ENCODE measurements around the gene NAP1L3. TPM values are rescaled to one million over a fixed set of nuclear protein-coding genes. Genes with fewer than 3 reads are reported as not detected.

Gene NAP1L3
- total and polyA plus RNA-seq, 2 of the 4 experiments (the other 2 are of a cell fraction), result 2.2 to 3.7 TPM

DNA sequence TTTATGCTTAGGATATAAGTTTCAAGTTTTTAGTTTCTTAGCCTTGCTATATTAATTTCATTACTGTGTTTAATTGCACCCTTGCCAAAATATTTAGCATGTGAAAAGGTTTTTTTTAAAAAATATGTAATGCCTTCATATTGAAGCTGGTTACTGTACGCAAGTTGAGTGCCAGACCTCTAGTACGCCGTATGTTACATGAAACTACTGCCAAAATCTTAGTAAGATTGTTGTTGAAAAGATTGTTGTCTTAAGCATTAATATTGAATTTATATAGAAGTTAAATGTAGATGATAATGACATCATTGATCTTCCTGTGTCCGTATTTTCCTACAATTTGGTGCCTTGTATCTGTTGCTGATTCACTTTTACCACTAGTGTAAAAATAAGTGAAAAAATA lies 37.7 kb upstream of the NAP1L3 start:
- in situ Hi-C loops (cut with MboI; ENCODE audit: low sequenced_read_pairs) (no loop called here), intact Hi-C loops (cut with micrococcal nuclease) (no loop called here), dilution Hi-C loops (cut with HindIII; ENCODE audit: low sequenced_read_pairs, unreplicated experiment) (no loop called here)
- ATAC-seq (ENCODE audit: low read depth) (no peak), DNase-seq (no peak)
- no peaks in the 10 kb centered on the region for H3K4me1 ChIP-seq (ENCODE audit: control insufficient read depth, insufficient read depth, low read length)
- no peaks in the 10 kb centered on the region for H4K20me1 ChIP-seq (ENCODE audit: insufficient read depth, low read length)
- no peaks in the 10 kb centered on the region for H3K79me1 ChIP-seq (ENCODE audit: low read depth in 1 of 2, low read length in 2 of 2)
- no peak overlapping the region for H2BK120ac ChIP-seq (ENCODE audit: low read depth, low read length)
- no peak overlapping the region for H3K4ac ChIP-seq (ENCODE audit: low read depth, low read length)
- no peak overlapping the region for H2BK20ac ChIP-seq (ENCODE audit: low read depth, low read length)
- TF ChIP-seq BHLHE40 (IDR thresholded peaks at IDR 0.05; ENCODE audit: low read depth, low read length), result no peak
- no peak for TF ChIP-seq CEBPB (IDR thresholded peaks at IDR 0.05; ENCODE audit: low read depth, low read length)
- TF ChIP-seq NFE2L2 (IDR thresholded peaks at IDR 0.05; ENCODE audit: low read depth, low read length), result no peak
- TF ChIP-seq, protein P1, sequence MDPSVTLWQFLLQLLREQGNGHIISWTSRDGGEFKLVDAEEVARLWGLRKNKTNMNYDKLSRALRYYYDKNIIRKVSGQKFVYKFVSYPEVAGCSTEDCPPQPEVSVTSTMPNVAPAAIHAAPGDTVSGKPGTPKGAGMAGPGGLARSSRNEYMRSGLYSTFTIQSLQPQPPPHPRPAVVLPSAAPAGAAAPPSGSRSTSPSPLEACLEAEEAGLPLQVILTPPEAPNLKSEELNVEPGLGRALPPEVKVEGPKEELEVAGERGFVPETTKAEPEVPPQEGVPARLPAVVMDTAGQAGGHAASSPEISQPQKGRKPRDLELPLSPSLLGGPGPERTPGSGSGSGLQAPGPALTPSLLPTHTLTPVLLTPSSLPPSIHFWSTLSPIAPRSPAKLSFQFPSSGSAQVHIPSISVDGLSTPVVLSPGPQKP (IDR thresholded peaks at IDR 0.05; ENCODE audit: borderline replicate concordance, low read depth, low read length), result no peak
- no peak for TF ChIP-seq RAD21 (IDR thresholded peaks at IDR 0.05; ENCODE audit: low read length)
- TF ChIP-seq, protein P2, sequence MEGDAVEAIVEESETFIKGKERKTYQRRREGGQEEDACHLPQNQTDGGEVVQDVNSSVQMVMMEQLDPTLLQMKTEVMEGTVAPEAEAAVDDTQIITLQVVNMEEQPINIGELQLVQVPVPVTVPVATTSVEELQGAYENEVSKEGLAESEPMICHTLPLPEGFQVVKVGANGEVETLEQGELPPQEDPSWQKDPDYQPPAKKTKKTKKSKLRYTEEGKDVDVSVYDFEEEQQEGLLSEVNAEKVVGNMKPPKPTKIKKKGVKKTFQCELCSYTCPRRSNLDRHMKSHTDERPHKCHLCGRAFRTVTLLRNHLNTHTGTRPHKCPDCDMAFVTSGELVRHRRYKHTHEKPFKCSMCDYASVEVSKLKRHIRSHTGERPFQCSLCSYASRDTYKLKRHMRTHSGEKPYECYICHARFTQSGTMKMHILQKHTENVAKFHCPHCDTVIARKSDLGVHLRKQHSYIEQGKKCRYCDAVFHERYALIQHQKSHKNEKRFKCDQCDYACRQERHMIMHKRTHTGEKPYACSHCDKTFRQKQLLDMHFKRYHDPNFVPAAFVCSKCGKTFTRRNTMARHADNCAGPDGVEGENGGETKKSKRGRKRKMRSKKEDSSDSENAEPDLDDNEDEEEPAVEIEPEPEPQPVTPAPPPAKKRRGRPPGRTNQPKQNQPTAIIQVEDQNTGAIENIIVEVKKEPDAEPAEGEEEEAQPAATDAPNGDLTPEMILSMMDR (conservative IDR thresholded peaks at IDR 0.05; ENCODE audit: low read depth, low read length), result no peak
- no peak for TF ChIP-seq FOS (IDR thresholded peaks at IDR 0.05; ENCODE audit: low read depth, low read length)
- TF ChIP-seq POLR2A (IDR thresholded peaks at IDR 0.05; ENCODE audit: low read depth, low read length), result no peak
- TF ChIP-seq MAFK (IDR thresholded peaks at IDR 0.05; ENCODE audit: low read depth, low read length), result no peak
- TF ChIP-seq CHD1 (IDR thresholded peaks at IDR 0.05; ENCODE audit: low read depth, low read length), result no peak
- TF ChIP-seq MXI1 (IDR thresholded peaks at IDR 0.05; ENCODE audit: borderline replicate concordance, low read depth, low read length), result no peak
- TF ChIP-seq, protein P3, sequence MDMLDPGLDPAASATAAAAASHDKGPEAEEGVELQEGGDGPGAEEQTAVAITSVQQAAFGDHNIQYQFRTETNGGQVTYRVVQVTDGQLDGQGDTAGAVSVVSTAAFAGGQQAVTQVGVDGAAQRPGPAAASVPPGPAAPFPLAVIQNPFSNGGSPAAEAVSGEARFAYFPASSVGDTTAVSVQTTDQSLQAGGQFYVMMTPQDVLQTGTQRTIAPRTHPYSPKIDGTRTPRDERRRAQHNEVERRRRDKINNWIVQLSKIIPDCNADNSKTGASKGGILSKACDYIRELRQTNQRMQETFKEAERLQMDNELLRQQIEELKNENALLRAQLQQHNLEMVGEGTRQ (IDR thresholded peaks at IDR 0.05; ENCODE audit: low read depth, low read length), result no peak
- ChIA-PET CTCF (no interaction called here), POLR2A (ENCODE audit: unreplicated experiment) (no interaction called here)
- H3K27me3 ChIP-seq (ENCODE audit: control insufficient read depth, insufficient read depth, low read length), result no peaks in the 10 kb centered on the region
- H3K9me1 ChIP-seq (ENCODE audit: insufficient read depth, low read length), result no peaks in the 10 kb centered on the region
- no peak overlapping the region for H3K23ac ChIP-seq (ENCODE audit: low read depth, low read length)
- no peak overlapping the region for H2AK9ac ChIP-seq (replicated peaks; ENCODE audit: low read depth, low read length, poor library complexity)
- H3K4me2 ChIP-seq (ENCODE audit: low read depth, low read length), result no peak overlapping the region
- no peak overlapping the region for H2BK5ac ChIP-seq (ENCODE audit: low read depth, low read length, poor library complexity, severe bottlenecking)
- H4K8ac ChIP-seq (ENCODE audit: low read depth in 2 of 2, low read length in 2 of 2), result no peak overlapping the region
- no peak overlapping the region for H4K91ac ChIP-seq (ENCODE audit: insufficient read depth, low read depth, low read length)
- H3K56ac ChIP-seq (ENCODE audit: extremely low read depth, insufficient read depth, low read length), result no peak overlapping the region
- no peaks in the 10 kb centered on the region for H3K9me3 ChIP-seq (ENCODE audit: control insufficient read depth, insufficient read depth, low read length)
- no peak overlapping the region for H2AK5ac ChIP-seq (ENCODE audit: low read depth, low read length)
- H3K4me3 ChIP-seq (ENCODE audit: insufficient read depth, low read depth, low read length), result no peak overlapping the region
- no peak overlapping the region for H3K9ac ChIP-seq (ENCODE audit: low read depth, low read length)
- no peak overlapping the region for H3K14ac ChIP-seq (replicated peaks; ENCODE audit: low read depth, low read length)
- H2AFZ ChIP-seq (replicated peaks; ENCODE audit: low read length, poor library complexity), result no peak overlapping the region
- no peaks in the 10 kb centered on the region for H3K36me3 ChIP-seq (ENCODE audit: control insufficient read depth, insufficient read depth, low read length)
- H4K5ac ChIP-seq (ENCODE audit: low read depth, low read length), result no peak overlapping the region
- H3K27ac ChIP-seq (ENCODE audit: insufficient read depth, low read length), result no peak overlapping the region
- no peak overlapping the region for H2BK15ac ChIP-seq (ENCODE audit: low read depth, low read length)
- BruUV-seq (replicated peaks), result no TSS peak
- WGBS, 2 experiments (ENCODE audit: extremely low coverage in 2 of 2, insufficient read length in 1 of 2), result no CpG with 5 or more reads among the region's 4 CpGs
- H3K18ac ChIP-seq (ENCODE audit: low read depth, low read length), result no peak overlapping the region
